Ammon's horn (tissue), 1 donor: ENCODE results near the gene ZNF446.
"Not testable (repeated sequence)": the region's sequence is repeated elsewhere in the genome, so short reads cannot be mapped to it uniquely, and the experiment has no call there.

Source experiments
- DNase-seq: peaks from one replicate; pipeline ENCODE4 v3.0.0-alpha.2; 2016; ENCODE audit warnings: low spot score

Gene ZNF446

DNA sequence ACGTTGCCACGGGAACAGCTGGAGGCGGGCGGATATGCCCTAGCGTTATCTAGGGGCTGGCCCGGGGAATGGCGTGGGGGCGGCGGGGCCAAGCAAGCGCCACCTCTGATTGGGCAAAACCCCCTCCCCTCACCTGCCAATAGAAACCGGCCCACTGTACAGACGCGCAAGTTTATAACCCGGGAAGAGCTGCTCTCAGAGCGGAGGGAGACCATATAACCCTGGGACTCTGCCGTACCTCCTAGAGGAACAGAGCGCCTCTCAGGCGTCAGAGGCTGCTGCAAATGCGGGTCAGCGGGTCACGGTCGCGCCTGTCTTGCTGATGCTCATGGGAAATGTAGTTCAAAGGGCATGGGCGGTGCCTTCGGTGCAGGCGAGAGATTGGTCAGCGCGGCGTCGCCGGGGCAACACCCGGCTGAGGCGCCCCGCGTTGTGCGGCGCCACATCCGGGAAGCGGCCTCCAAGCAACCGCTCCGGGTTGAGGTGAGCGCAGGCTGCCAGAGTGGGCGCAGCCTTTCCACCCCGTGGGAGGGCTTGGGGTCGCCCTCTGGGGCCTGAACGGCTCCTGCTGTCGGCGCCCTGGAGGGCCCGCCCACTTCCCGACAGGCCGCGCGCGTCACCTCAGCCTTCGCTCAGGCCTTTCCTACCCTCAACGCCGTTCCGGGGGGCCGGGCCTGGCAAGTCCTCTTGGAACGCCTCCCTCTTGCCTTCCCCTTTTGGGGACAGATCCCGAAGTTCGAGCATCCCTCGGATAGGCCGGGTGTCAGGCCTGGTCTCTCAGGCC, at the start of gene ZNF446:
TSS of gene ZNF446 (plus strand) at position 639 of the 784 bp plus-strand sequence. CDS start 867 bp downstream, outside the sequence.
- peak; percentile 99 for DNase-seq

GRCh38 chr19:58428617-58429016, 47.5 kb upstream of the ZNF446 start:
- DNase-seq: no peak

DNA sequence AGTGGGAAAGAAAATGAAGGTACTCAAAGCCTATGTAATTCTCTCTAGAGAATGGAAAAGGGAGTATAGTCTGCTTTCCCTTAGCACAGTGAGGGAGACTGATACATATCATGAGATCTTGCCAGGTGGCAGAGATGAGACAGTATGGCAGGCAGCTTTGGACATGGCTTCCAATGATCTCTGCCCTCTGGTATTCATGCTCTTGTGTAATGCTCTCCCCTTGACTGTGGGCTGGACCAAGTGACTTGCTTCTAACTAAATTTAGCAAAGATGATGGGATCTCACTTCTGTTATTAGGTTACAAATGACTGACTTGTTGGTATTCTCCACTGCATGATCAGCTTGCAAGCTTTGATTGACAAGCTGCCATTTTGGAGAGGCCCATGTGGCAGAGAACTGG, 46.4 kb upstream of the ZNF446 start:
- DNase-seq: no peak

- no peak for DNase-seq
Observed at GRCh38 chr19:58434217-58434616, 41.9 kb upstream of the ZNF446 start.

- DNase-seq: peak; percentile 100
Observed at GRCh38 chr19:58439576-58440554, 36.3 kb upstream of the ZNF446 start, which contains the start of gene ZNF132. ZNF132 (minus strand) TSS chr19:58440153; CDS start chr19:58439821, 332 bp downstream.

GRCh38 chr19:58440556-58440955, 35.6 kb upstream of the ZNF446 start:
- peak; percentile 20 for DNase-seq

- DNase-seq: not testable (repeated sequence)
Observed at GRCh38 chr19:58442986-58443385, 33.2 kb upstream of the ZNF446 start.

GRCh38 chr19:58448860-58449259, 27.3 kb upstream of the ZNF446 start:
- DNase-seq: not testable (repeated sequence)

GRCh38 chr19:58449980-58450379, 26.2 kb upstream of the ZNF446 start:
- DNase-seq: not testable (repeated sequence)

DNA sequence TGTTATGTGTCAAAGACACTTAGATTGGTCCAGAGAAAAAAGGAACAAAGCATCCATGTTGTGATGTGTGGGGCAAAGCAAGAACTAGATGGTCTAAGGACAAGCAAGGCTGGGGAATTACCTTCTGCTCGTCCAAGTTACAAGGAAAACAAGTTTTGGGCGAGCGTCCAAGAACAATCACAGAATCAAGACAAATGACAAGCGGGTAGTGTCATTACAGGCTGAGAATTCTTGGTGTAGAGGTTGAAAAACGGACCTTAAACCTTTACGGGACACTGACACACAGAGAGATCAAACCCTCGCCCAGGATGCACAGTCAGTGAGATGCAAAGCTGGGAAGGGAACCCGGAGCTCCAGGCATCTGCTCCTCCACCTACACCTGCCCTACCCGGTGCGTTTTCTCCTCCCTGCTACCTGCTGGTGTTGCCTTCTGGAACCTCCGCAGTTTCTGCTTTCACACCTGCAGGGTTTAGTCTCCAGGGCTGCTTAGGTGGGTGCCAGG, 25.2 kb upstream of the ZNF446 start:
- no peak for DNase-seq

- DNase-seq: peak; percentile 98
Observed at GRCh38 chr19:58451358-58452101, 24.6 kb upstream of the ZNF446 start, which contains the start of gene ZNF324B. ZNF324B (plus strand) TSS chr19:58451622; CDS start chr19:58453702, 2,080 bp downstream.

DNA sequence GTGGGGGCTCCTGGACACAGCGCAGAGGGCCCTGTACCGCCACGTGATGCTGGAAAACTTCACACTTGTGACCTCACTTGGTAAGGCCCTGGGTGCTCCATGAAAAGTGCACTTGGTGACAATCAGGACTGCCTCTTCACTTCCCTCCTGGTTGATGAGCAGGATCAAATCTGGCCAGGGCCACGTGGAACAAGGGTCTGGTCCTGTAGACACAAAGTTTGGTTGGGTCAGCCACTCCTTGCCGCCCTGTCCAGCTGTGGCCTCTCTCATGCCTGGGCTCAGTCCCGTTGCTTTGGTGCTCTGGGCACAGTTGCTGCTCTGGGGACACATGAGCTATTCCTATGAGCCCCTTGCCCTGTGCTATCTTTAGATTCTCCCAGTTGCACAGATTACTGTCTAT, 22.4 kb upstream of the ZNF446 start:
- no peak for DNase-seq

DNA sequence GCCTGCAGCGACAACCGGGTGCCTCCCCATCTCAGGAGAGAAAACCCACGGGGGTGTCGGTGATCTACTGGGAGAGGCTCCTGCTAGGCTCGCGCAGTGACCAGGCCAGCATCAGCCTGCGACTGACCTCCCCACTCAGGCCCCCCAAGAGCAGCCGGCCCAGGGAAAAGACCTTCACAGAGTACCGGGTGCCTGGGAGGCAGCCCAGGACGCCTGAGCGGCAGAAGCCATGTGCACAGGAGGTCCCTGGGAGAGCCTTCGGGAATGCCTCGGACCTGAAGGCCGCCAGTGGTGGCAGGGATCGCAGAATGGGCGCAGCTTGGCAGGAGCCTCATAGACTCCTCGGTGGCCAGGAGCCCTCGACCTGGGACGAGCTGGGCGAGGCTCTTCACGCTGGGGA, 20.8 kb upstream of the ZNF446 start:
- no peak for DNase-seq

DNA sequence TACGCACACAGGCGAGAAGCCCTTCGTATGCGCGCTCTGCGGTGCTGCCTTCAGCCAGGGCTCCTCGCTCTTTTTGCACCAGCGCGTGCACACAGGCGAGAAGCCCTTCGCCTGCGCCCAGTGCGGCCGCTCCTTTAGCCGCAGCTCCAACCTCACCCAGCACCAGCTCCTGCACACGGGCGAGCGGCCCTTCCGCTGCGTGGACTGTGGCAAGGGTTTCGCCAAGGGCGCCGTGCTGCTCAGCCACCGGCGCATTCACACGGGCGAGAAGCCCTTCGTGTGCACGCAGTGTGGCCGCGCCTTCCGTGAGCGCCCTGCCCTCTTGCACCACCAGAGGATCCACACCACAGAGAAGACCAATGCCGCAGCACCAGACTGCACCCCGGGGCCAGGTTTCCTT, 20.0 kb upstream of the ZNF446 start:
- no peak for DNase-seq

DNA sequence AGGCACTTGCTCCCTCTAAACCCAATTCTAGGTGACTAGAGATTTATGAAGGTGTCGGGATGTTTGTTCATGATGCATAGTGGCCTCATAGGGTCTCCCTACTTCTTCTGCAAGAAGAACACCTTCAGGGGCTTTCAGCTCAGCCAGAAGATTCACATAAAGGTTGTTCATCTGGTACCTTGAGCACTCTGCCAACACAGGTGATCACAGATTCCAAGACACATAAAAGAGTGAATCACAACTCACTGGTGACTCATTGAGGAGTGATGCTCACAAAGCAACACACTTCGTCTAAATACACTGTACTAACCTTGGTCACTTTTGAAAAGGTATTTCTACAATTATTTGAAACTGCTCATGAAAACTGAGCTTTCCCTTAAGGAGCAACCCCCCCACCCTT, 16.1 kb upstream of the ZNF446 start:
- DNase-seq: no peak

DNA sequence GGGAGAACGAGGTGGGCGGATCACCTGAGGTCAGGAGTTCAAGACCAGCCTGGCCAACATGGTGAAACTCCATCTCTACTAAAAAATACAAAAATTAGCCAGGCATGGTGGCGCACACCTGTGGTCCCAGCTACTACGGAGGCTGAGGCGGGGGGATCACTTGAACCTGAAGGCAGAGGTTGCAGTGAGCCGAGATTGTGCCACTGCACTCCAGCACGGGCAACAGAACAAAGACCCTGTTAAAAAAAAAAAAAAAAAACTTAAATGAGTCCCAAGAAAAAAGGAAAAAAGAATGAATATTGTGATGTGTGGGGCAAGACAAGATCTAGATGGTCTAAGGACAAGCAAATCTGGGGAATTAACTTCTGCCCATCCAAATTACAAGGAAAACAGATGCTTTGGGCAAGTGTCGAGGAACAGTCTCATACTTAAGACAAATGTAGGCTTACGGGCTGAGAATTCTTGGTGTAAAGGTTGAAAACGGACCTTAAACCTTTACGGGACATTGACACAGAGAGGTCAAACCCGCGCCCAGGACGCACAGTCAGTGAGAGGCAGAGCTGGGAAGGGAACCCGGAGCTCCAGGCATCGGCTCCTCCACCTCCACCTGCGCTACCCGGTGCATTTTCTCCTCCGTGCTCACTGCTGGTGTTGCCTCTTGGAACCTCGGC, 9.9 kb upstream of the ZNF446 start:
- no peak for DNase-seq

GRCh38 chr19:58466760-58467589, 9.2 kb upstream of the ZNF446 start, which contains the start of gene ZNF324:
ZNF324 (plus strand) TSS chr19:58467080; CDS start chr19:58469186, 2,106 bp downstream.
- peak; percentile 99 for DNase-seq

- no peak for DNase-seq
Observed at GRCh38 chr19:58468216-58468839, 7.8 kb upstream of the ZNF446 start.

GRCh38 chr19:58469241-58470013, 6.7 kb upstream of the ZNF446 start:
- no peak for DNase-seq
